Measurements from ENCODE around the gene ADK. TPM values are rescaled to one million over a fixed set of nuclear protein-coding genes. Genes with fewer than 3 reads are reported as not detected.

Gene ADK
- total RNA-seq, 1 experiment from 2014 or later, result 159 TPM

DNA sequence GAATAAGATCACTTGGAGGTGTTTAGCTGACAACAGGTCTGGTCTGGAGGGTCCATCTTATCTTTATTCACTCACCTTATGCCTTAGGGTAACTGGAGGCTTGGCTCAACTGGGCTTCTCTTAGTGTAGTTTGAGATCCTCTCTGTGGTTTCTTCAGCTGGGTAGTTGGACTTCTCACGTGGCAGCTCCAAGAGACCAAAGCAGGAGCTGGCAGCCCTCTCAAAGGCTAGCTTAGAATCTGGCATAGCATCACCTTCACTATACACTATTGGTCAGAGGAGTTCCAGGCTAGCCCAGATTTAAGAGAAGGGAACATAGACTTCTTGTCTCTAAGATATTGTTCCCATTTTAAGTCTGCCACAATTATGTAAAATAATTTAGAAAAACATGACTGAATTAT is 16.4 kb downstream of the ADK start:
- Histone ChIP-seq H2AFZ (no peak overlapping the region), H3K79me2 (ENCODE audit: low read depth) (peaks cover 22% of the 10 kb centered on the region), H4K20me1 (ENCODE audit: insufficient read depth) (no peaks in the 10 kb centered on the region), H3K9me2 (ENCODE audit: insufficient read depth) (no peaks in the 10 kb centered on the region), H3F3A (ENCODE audit: insufficient read depth, low read depth) (peaks cover 8% of the 10 kb centered on the region), H3K4me2 (no peak overlapping the region), H3K9me3 (ENCODE audit: insufficient read depth, low read depth) (no peaks in the 10 kb centered on the region), H3K27ac (peak overlapping the region; percentile 16; the same call in 1 of the 2 replicates), H3K27me3 (ENCODE audit: insufficient read depth, low read depth) (no peaks in the 10 kb centered on the region), H3K4me3 (no peak overlapping the region), H3K4me1 (replicated peaks; ENCODE audit: insufficient read depth) (no peaks in the 10 kb centered on the region), H3K36me3 (ENCODE audit: low read depth) (no peaks in the 10 kb centered on the region)
- POLR2A ChIA-PET (ENCODE audit: unreplicated experiment), result no interaction called here
- TF ChIP-seq EZH2 (IDR thresholded peaks at IDR 0.05; ENCODE audit: low read depth), result no peak
- TF ChIP-seq, protein P1, sequence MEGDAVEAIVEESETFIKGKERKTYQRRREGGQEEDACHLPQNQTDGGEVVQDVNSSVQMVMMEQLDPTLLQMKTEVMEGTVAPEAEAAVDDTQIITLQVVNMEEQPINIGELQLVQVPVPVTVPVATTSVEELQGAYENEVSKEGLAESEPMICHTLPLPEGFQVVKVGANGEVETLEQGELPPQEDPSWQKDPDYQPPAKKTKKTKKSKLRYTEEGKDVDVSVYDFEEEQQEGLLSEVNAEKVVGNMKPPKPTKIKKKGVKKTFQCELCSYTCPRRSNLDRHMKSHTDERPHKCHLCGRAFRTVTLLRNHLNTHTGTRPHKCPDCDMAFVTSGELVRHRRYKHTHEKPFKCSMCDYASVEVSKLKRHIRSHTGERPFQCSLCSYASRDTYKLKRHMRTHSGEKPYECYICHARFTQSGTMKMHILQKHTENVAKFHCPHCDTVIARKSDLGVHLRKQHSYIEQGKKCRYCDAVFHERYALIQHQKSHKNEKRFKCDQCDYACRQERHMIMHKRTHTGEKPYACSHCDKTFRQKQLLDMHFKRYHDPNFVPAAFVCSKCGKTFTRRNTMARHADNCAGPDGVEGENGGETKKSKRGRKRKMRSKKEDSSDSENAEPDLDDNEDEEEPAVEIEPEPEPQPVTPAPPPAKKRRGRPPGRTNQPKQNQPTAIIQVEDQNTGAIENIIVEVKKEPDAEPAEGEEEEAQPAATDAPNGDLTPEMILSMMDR (conservative IDR thresholded peaks at IDR 0.05), result no peak
- intact Hi-C loops (cut with micrococcal nuclease; ENCODE audit: unreplicated experiment), result no loop called here
- no peak for DNase-seq
- CTCF ChIA-PET, result interaction anchor here (0.5 kb wide), 1 partner anchor 43 kb away, joined by 4 read pairs; no protein-coding TSS in a partner anchor
- no TSS peak for BruUV-seq (replicated peaks)

DNA sequence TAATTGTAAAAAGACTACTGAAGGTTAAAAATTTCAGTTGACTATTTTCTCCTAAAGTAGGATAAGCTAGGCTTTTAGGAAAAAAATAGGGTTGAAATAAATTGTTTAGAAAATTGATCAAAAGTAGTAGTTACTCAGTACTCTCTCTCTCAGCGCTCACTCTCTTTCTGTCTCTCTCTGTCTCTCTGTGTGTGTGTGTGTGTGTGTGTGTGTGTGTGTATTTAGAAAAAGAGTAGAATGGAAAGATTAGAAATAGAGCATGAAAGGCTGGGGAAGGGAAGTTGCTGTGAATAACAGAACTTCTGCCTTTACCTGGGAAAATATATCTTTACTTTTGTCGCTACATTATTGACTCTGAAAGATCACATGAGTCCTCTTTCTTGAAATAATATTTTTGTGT is 20.6 kb downstream of the ADK start:
- Histone ChIP-seq H2AFZ (no peak overlapping the region), H3K27ac (no peak overlapping the region), H3F3A (ENCODE audit: insufficient read depth, low read depth) (peaks cover 15% of the 10 kb centered on the region), H3K79me2 (ENCODE audit: low read depth) (peaks cover 10% of the 10 kb centered on the region; the same call in 1 of the 2 replicates), H3K4me1 (replicated peaks; ENCODE audit: insufficient read depth) (peaks cover 7% of the 10 kb centered on the region), H3K4me3 (no peak overlapping the region), H3K4me2 (no peak overlapping the region), H3K36me3 (ENCODE audit: low read depth) (no peaks in the 10 kb centered on the region), H3K27me3 (ENCODE audit: insufficient read depth, low read depth) (no peaks in the 10 kb centered on the region), H4K20me1 (ENCODE audit: insufficient read depth) (no peaks in the 10 kb centered on the region), H3K9me3 (ENCODE audit: insufficient read depth, low read depth) (no peaks in the 10 kb centered on the region), H3K9me2 (ENCODE audit: insufficient read depth) (no peaks in the 10 kb centered on the region)
- BruUV-seq (replicated peaks), result no TSS peak
- intact Hi-C loops (cut with micrococcal nuclease; ENCODE audit: unreplicated experiment), result no loop called here
- CTCF ChIA-PET, result no interaction called here
- POLR2A ChIA-PET (ENCODE audit: unreplicated experiment), result no interaction called here
- DNase-seq, result no peak
- no peak for TF ChIP-seq EZH2 (IDR thresholded peaks at IDR 0.05; ENCODE audit: low read depth)
- TF ChIP-seq, protein P1 (conservative IDR thresholded peaks at IDR 0.05), result no peak

DNA sequence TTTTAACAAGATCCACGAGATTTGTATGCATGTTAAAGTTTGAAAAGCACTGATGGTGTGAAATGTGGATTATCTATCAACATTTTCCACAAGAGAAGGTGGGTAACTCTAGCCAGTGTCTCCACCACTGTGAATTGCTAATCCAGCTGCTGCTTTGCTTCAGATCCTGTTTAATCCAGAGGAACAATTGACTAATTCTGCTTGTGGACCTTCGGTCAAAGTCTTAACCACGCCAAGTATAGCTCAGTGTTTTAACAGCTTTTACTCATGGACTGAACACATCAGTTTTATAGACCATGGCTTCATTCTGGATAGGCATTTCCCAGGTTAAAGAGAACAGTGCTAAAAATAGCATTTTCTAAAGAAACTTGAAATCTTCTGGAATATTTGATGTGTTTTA is 23.5 kb downstream of the ADK start:
- H3K4me3 ChIP-seq, result no peak overlapping the region
- no peak overlapping the region for H2AFZ ChIP-seq
- no peaks in the 10 kb centered on the region for H3K9me2 ChIP-seq (ENCODE audit: insufficient read depth)
- H3K9me3 ChIP-seq (ENCODE audit: insufficient read depth, low read depth), result no peaks in the 10 kb centered on the region
- no peak for DNase-seq
- H3K36me3 ChIP-seq (ENCODE audit: low read depth), result peaks cover 5% of the 10 kb centered on the region; the same call in 1 of the 2 replicates
- no peaks in the 10 kb centered on the region for H3K27me3 ChIP-seq (ENCODE audit: insufficient read depth, low read depth)
- peaks cover 29% of the 10 kb centered on the region for H3K4me1 ChIP-seq (replicated peaks; ENCODE audit: insufficient read depth)
- H4K20me1 ChIP-seq (ENCODE audit: insufficient read depth), result no peaks in the 10 kb centered on the region
- ChIA-PET POLR2A (ENCODE audit: unreplicated experiment) (interaction anchor here (1.2 kb wide), 1 partner anchor 22 kb away, joined by 3 read pairs; no protein-coding TSS in a partner anchor), CTCF (interaction anchor here (0.6 kb wide), 3 partner anchors 41 to 56 kb away, joined by 3 to 5 read pairs (median 4); no protein-coding TSS in a partner anchor)
- H3K4me2 ChIP-seq, result no peak overlapping the region
- H3K79me2 ChIP-seq (ENCODE audit: low read depth), result peaks cover 26% of the 10 kb centered on the region
- intact Hi-C loops (cut with micrococcal nuclease; ENCODE audit: unreplicated experiment), result no loop called here
- BruUV-seq (replicated peaks), result no TSS peak
- TF ChIP-seq, protein P1 (conservative IDR thresholded peaks at IDR 0.05), result no peak
- TF ChIP-seq EZH2 (IDR thresholded peaks at IDR 0.05; ENCODE audit: low read depth), result no peak
- 0 out of 2 replicates have a peak overlapping the region, but pooled peaks have one; percentile 7 for H3K27ac ChIP-seq
- peaks cover 18% of the 10 kb centered on the region for H3F3A ChIP-seq (ENCODE audit: insufficient read depth, low read depth)
